ENCODE data around the gene CAV1. TPM values are rescaled to one million over a fixed set of nuclear protein-coding genes. Genes with fewer than 3 reads are reported as not detected.
A peak's percentile ranks its signal among the peaks of the same experiment; 100 is the strongest.

Gene CAV1
- total and polyA plus RNA-seq, 2 of the 4 experiments (the other 2 are of a cell fraction): 1,592 to 1,808 TPM

DNA sequence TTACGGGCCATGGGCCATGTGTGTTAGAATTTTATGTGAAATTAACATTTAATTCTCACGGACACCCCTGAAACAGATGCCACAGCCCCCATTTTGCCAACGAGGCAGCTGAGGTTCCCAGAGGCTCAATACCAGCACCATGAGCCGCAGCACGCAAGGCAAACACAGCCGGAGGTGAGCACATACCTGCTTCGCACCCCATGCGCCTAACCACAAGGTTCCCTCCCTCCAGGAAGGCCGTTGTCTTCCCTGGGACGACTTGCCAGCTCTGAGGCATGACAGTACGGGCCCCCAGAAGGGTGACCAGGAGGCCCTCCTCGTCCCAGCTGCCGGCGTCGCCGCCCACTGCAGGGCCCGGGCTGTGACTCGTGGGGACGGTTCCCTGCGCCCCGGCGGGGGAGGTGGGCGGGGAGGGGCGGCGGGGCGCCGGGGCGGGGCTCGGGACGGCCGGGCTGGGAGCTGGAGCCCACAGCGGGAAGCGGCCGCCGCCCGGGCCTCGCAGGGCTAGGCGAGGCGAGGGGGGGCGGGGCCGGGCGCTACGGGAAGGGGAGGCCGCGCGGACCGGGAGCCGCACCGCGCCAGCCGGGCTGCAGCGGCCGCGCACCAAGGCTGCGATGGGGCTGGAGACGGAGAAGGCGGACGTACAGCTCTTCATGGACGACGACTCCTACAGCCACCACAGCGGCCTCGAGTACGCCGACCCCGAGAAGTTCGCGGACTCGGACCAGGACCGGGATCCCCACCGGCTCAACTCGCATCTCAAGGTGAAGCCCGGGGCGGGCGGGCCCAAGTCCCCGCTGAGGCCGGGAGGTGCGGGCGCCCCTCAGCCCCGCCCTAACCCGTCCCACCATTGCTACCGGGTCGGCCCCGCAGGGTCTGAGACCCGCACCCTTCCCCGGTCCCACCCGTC lies 25.4 kb upstream of the CAV1 start, which contains the start of gene CAV2:
Gene CAV2, plus strand, starts transcription at position 571 of the 910 bp plus-strand sequence. Its CDS starts 44 bp downstream, at position 615.
- Histone ChIP-seq H3K23ac (ENCODE audit: low read depth, low read length) (peak within 1 kb of the TSS; percentile 99), H4K91ac (ENCODE audit: insufficient read depth, low read depth, low read length) (peak within 1 kb of the TSS; percentile 97), H3K9me1 (ENCODE audit: insufficient read depth, low read length) (peaks cover 8% of the 10 kb centered on the region), H3K14ac (replicated peaks; ENCODE audit: low read depth, low read length) (peak within 1 kb of the TSS; percentile 100), H2AFZ (replicated peaks; ENCODE audit: low read length, poor library complexity) (peak within 1 kb of the TSS; percentile 95), H3K4ac (ENCODE audit: low read depth, low read length) (peak within 1 kb of the TSS; percentile 100), H2BK5ac (ENCODE audit: low read depth, low read length, poor library complexity, severe bottlenecking) (peak within 1 kb of the TSS; percentile 99), H2BK20ac (ENCODE audit: low read depth, low read length) (peak within 1 kb of the TSS; percentile 98), H3K79me1 (ENCODE audit: low read depth in 1 of 2, low read length in 2 of 2) (peaks cover 9 to 31% of the 10 kb centered on the region in 2 experiments), H3K4me1 (ENCODE audit: control insufficient read depth, insufficient read depth, low read length) (peaks cover 15% of the 10 kb centered on the region), H3K27ac (ENCODE audit: insufficient read depth, low read length) (peak within 1 kb of the TSS; percentile 94), H4K8ac (ENCODE audit: low read depth in 2 of 2, low read length in 2 of 2) (peak within 1 kb of the TSS; percentile 90 to 99), H4K20me1 (ENCODE audit: insufficient read depth, low read length) (no peaks in the 10 kb centered on the region), H3K27me3 (ENCODE audit: control insufficient read depth, insufficient read depth, low read length) (no peaks in the 10 kb centered on the region), H2AK5ac (ENCODE audit: low read depth, low read length) (peak within 1 kb of the TSS; percentile 100), H3K4me3 (ENCODE audit: insufficient read depth, low read depth, low read length) (peak within 1 kb of the TSS; percentile 88), H2BK15ac (ENCODE audit: low read depth, low read length) (peak within 1 kb of the TSS; percentile 94), H3K36me3 (ENCODE audit: control insufficient read depth, insufficient read depth, low read length) (no peaks in the 10 kb centered on the region; the same call in 1 of the 2 replicates), H3K4me2 (ENCODE audit: low read depth, low read length) (peak within 1 kb of the TSS; percentile 96), H3K56ac (ENCODE audit: extremely low read depth, insufficient read depth, low read length) (peak within 1 kb of the TSS; percentile 97), H2AK9ac (replicated peaks; ENCODE audit: low read depth, low read length, poor library complexity) (peak within 1 kb of the TSS; percentile 95), H3K9me3 (ENCODE audit: control insufficient read depth, insufficient read depth, low read length) (no peaks in the 10 kb centered on the region), H2BK120ac (ENCODE audit: low read depth, low read length) (peak within 1 kb of the TSS; percentile 99), H3K9ac (ENCODE audit: low read depth, low read length) (peak within 1 kb of the TSS; percentile 96), H4K5ac (ENCODE audit: low read depth, low read length) (peak within 1 kb of the TSS; percentile 99), H3K18ac (ENCODE audit: low read depth, low read length) (peak within 1 kb of the TSS; percentile 97)
- WGBS, 2 experiments (ENCODE audit: extremely low coverage in 2 of 2, insufficient read length in 1 of 2): 0% methylated on average over 29 of the region's 86 CpGs; no CpG with 5 or more reads in 1 of the 2 experiments
- dilution Hi-C loops (cut with HindIII; ENCODE audit: low sequenced_read_pairs, unreplicated experiment) (loop anchor here (25.0 kb wide), 1 partner anchor 237 kb away; no protein-coding TSS in a partner anchor), intact Hi-C loops (cut with micrococcal nuclease) (loop anchor here (1.0 to 10.0 kb wide), 6 partner anchors 27 to 241 kb away; no protein-coding TSS in a partner anchor), in situ Hi-C loops (cut with MboI; ENCODE audit: low sequenced_read_pairs) (no loop called here)
- POLR2A ChIA-PET (ENCODE audit: unreplicated experiment): interaction anchor here (0.8 to 1.0 kb wide), 3 partner anchors 27 to 228 kb away, joined by 3 to 6 read pairs (median 3); no protein-coding TSS in a partner anchor
- DNase-seq (peak; percentile 48), ATAC-seq (ENCODE audit: low read depth) (peak; percentile 91)
- CTCF ChIA-PET: no interaction called here
- TF ChIP-seq CHD1 (IDR thresholded peaks at IDR 0.05; ENCODE audit: low read depth, low read length) (no peak), FOS (IDR thresholded peaks at IDR 0.05; ENCODE audit: low read depth, low read length) (no peak), MAFK (IDR thresholded peaks at IDR 0.05; ENCODE audit: low read depth, low read length) (no peak), RAD21 (IDR thresholded peaks at IDR 0.05; ENCODE audit: low read length) (no peak), RCOR1 (IDR thresholded peaks at IDR 0.05; ENCODE audit: insufficient replicate concordance, low read length) (no peak), CEBPB (IDR thresholded peaks at IDR 0.05; ENCODE audit: low read depth, low read length) (no peak), MAZ (IDR thresholded peaks at IDR 0.05; ENCODE audit: borderline replicate concordance, low read depth, low read length) (0 out of 2 replicates have a peak, but pooled peaks have one; percentile 19), SMC3 (IDR thresholded peaks at IDR 0.05; ENCODE audit: low read depth, low read length) (no peak)
- BruUV-seq (replicated peaks): no TSS peak
